GM12872 (cell line): ENCODE measurements around the gene PARD3.

ENCODE experiments used
- TF ChIP-seq, protein P1 (sequence below): IDR thresholded peaks from 3 replicates; pipeline ENCODE4 v1.5.1; 2011; ENCODE audit warnings: low read depth, mild to moderate bottlenecking, low read length, moderate library complexity; ENCODE audit not compliant: insufficient read depth

The PARD3 gene

DNA sequence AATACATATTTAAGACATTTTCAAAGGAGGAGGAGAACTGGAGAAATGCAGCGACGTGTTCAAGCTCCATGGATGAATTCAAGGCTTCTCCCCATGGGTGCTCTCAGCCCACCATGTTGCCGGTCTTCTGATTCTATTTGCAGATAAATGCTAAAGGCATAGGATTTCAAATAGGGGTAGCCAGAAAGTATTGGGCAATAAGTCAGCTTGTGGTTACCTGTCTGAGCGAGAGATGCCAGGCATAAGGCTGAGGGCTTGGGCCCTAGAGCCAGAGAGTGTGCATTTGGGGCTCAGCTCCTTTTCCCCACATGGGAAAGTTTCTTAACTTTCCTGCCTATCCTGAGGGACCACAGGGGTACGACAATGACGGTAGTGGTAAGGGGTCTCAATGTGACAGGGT lies 180.0 kb downstream of the PARD3 start:
- TF ChIP-seq, protein P1, sequence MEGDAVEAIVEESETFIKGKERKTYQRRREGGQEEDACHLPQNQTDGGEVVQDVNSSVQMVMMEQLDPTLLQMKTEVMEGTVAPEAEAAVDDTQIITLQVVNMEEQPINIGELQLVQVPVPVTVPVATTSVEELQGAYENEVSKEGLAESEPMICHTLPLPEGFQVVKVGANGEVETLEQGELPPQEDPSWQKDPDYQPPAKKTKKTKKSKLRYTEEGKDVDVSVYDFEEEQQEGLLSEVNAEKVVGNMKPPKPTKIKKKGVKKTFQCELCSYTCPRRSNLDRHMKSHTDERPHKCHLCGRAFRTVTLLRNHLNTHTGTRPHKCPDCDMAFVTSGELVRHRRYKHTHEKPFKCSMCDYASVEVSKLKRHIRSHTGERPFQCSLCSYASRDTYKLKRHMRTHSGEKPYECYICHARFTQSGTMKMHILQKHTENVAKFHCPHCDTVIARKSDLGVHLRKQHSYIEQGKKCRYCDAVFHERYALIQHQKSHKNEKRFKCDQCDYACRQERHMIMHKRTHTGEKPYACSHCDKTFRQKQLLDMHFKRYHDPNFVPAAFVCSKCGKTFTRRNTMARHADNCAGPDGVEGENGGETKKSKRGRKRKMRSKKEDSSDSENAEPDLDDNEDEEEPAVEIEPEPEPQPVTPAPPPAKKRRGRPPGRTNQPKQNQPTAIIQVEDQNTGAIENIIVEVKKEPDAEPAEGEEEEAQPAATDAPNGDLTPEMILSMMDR: no peak

DNA sequence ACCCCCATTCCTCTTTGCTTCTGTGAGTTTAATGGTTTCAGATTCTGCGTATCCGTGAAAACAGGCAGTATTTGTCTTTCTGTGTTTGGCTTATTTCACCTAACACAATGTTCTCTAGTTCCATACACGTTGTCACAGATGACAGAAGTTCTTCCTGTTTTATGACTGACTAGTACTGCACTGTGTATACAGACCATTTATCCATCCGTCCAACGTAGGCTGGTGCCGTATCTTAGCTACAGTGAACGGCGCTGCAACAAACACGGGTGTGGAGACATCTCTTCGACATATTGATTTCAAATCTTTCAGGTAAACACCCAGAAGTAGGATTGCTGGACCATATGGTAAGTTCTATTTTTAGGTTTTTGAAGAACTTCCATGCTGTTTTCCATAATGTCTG lies 181.7 kb downstream of the PARD3 start:
- TF ChIP-seq, protein P1: no peak

DNA sequence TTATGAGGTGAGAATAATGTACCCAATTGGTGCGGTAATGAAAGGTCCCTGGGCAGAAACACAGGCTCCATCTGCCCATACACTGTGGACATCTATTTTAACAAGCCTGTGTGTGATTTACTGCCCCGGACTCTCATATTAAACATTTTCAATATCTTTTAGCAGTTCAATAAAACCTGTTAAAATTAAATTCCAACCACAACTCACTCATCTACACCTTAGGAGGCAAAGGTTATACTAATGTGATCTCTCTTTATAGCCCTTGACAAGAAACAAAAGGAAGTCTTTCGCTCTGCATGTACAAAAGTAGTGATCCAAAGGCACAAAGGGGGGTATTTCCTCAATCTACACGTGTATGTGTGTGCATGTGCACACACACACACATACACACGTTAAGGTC lies 186.0 kb downstream of the PARD3 start:
- TF ChIP-seq, protein P1: no peak

DNA sequence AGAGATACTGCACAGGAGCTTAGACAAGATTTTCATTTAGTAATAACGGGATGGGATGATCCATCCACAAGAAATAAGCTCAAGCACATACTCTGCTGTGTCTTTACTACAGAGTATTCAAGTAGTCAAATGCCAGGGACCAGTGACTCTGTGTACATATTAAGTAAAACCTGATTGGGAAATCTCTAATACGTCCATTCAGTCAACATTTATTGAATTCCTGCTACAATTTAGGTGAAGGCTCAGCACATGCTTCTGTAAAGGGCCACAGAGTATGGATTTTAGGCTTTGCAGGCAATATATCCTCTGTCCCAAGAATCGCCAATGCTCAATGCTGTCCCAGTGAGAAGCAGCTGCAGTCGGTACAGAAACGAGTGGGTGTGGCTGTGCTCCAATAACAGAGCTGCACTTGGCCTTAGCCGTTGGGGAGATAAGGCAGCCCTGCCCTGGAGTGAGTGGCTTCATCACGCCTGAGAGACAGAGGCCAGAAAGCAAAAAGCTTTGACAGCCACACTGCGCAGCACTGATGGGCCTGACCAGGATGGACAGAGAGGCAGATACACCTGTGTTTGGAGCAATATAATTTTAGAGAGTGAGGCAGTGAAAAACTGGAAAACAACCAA lies 186.8 kb downstream of the PARD3 start:
- TF ChIP-seq, protein P1: no peak

DNA sequence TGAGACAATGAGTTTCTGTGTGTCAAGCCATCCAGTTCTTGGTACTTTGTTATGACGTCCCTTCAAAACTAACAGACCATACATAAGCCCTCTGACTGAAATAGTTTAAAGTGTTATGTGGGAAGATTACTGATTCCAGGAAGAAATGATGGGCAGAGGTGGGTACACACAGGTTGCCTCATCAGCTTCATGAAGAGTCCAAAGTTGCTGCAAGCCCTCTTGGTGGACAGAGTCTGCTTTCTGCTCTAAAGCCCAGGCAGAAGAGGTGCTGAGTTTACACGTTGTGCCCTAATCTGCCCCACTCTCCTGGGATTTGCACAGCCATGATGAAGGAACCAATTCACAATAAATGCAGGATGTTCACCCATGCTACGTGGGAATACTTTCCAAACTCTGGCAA lies 187.4 kb downstream of the PARD3 start:
- TF ChIP-seq, protein P1: no peak

DNA sequence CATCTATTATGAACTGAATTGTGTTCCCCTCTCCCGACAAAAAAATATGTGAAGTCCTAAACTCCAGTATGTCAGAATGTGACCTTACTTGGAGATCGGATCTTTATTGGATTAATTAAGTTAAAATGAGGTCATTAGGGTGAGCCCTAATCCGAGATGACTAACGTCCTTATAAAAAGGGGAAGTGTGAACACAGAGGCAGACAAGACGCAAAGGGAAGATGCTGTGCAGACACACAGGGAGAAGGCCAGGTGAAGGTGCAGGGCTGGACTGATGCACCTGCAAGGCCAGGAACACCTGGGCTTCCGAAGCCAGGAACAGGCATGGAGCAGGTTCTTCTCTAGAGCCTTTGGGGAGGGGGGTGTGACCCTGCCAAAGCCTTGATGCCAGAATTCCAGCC lies 187.8 kb downstream of the PARD3 start:
- TF ChIP-seq, protein P1: no peak

DNA sequence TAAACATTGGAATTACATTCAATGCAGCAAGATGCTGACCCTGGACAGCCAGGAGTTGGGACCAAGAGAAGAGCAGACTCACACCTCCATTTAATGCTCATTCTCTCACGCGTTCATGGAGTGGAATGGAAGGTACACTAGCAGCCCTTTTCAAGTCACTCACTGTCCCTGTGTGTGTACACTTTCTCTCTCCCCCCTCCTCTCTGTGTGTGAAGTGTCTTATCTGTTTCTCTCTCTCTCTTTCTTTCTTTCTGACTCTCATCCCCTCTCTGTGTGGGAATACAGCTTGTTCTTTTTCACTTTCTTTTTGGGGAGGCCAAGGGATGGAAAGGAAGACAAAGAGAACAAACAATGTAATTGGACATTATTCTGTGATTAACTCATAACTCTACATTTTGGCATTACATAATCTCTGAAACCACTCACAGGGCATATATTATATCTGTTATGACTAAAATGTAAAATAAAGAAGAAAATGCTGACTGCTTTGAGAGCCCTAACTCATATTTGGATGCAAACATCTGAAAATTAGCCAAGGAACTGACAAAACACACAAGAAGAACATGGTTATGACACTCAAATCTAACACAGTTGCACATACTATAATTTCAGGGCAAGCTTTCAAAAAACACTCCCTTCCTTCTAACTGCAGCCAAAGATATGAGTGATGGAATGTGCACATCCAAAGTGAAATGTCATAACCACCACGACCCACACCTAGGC lies 188.8 kb downstream of the PARD3 start:
- TF ChIP-seq, protein P1: no peak
